ENCODE data around the gene KDM4C. TPM values are rescaled to one million over a fixed set of nuclear protein-coding genes. Genes with fewer than 3 reads are reported as not detected.

Gene KDM4C
- total and polyA plus RNA-seq, 2 experiments from 2014 or later, result 14.3 to 20.6 TPM

DNA sequence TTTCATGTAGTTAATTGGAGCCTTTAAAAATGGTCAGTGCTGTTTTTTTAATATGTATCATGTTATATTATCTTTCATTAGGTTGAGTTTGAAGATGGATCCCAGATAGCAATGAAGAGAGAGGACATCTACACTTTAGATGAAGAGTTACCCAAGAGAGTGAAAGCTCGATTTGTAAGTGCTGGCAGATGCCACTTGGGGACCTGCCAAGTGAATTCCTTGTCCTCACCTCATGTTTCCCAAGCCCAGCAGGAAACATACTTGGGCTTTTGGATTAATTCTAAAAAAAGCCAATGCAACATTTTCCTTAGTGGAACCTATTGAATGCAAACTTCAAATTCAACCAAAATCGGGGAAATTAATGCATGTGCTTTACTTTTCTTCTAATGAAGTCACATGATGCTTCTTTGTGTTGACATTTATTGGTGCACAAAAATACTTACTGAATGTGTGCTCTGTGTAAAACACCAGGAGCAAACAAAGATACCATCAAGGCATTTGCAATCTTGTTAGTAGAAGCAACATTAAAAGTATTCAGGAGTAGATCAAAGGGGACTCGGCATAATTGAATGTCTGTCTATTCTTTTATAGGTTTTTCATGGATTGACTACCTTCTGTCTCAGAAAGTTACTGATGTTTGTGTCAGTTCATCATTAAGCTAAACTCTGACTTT lies 412.1 kb downstream of the KDM4C start:
- Histone ChIP-seq H3K27ac (no peak overlapping the region), H3K4me2 (ENCODE audit: unreplicated experiment) (no peak overlapping the region), H3K4me3 (no peak overlapping the region), H3K79me2 (ENCODE audit: insufficient read depth) (no peaks in the 10 kb centered on the region), H2AFZ (no peak overlapping the region), H3F3A (ENCODE audit: insufficient read depth) (peaks cover 13% of the 10 kb centered on the region; the same call in 1 of the 2 replicates), H3K9ac (no peak overlapping the region), H3K9me3 (ENCODE audit: low read depth) (no peaks in the 10 kb centered on the region), H3K4me1 (ENCODE audit: insufficient read depth) (peaks cover 17% of the 10 kb centered on the region), H3K36me3 (ENCODE audit: low read depth) (peaks cover 5% of the 10 kb centered on the region), H4K20me1 (ENCODE audit: insufficient read depth) (no peaks in the 10 kb centered on the region), H3K9me2 (ENCODE audit: insufficient read depth) (no peaks in the 10 kb centered on the region), H3K27me3 (replicated peaks; ENCODE audit: insufficient read depth) (no peaks in the 10 kb centered on the region)
- TF ChIP-seq EZH2phosphoT487 (IDR thresholded peaks at IDR 0.05; ENCODE audit: insufficient read depth, low read depth), result no peak
- TF ChIP-seq EZH2 (IDR thresholded peaks at IDR 0.05; ENCODE audit: insufficient read depth, poor library complexity, severe bottlenecking), result no peak
- in situ Hi-C loops (cut with MboI), result no loop called here
- WGBS, 2 experiments (ENCODE audit: low coverage in 1 of 2, low lambda C conversion rate in 2 of 2, missing lambda C conversion rate in 2 of 2), result 77 to 81% methylated on average over 3 of the region's 3 CpGs
- peak; percentile 54 for DNase-seq

DNA sequence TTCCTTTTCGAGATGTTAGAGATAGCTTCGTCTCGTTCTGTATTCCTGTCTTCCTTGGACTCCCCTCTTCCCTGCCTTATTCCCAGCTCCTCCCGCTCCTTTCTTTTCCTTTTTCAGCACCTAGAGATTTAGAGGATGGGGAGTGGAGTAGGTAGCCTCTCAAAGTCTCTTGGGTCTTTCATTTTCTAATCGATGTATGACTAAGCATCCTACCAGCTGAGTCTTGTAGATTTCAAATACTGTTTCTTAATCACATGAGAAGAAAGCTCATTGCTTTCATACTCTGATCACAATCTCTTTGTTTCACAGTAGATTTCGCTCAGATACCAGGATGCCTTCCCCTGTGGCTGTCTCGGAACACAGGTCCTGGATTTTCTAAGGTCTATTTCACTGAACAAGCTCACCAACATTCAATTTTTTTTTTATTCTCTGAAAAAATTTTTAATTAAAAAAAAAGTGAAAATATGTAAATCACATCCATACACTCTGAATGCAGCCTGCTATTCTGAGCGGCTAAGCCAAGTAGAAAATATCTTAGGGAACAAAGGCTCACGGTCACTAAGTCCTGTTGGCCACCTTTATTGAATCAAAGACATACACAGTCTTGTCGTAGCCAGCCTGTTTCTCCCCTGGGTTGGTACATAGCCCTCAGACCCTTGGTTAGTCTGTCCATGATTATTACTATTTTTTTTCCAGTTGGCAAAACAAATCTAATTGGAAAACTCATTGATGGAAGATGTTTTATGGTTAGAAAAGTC lies 413.8 kb downstream of the KDM4C start:
- H3K27me3 ChIP-seq (replicated peaks; ENCODE audit: insufficient read depth), result no peaks in the 10 kb centered on the region
- 96% methylated on average over 10 of the region's 10 CpGs for WGBS, 2 experiments (ENCODE audit: low coverage in 1 of 2, low lambda C conversion rate in 2 of 2, missing lambda C conversion rate in 2 of 2)
- no peak overlapping the region for H3K4me3 ChIP-seq
- in situ Hi-C loops (cut with MboI), result no loop called here
- no peaks in the 10 kb centered on the region for H3K9me3 ChIP-seq (ENCODE audit: low read depth)
- no peak for TF ChIP-seq EZH2 (IDR thresholded peaks at IDR 0.05; ENCODE audit: insufficient read depth, poor library complexity, severe bottlenecking)
- no peak for TF ChIP-seq EZH2phosphoT487 (IDR thresholded peaks at IDR 0.05; ENCODE audit: insufficient read depth, low read depth)
- H3K27ac ChIP-seq, result no peak overlapping the region
- no peak overlapping the region for H3K4me2 ChIP-seq (ENCODE audit: unreplicated experiment)
- H3F3A ChIP-seq (ENCODE audit: insufficient read depth), result peaks cover 13% of the 10 kb centered on the region; the same call in 1 of the 2 replicates
- no peak overlapping the region for H3K9ac ChIP-seq
- no peaks in the 10 kb centered on the region for H3K9me2 ChIP-seq (ENCODE audit: insufficient read depth)
- no peak overlapping the region for H2AFZ ChIP-seq
- no peak for DNase-seq
- peaks cover 5% of the 10 kb centered on the region for H3K36me3 ChIP-seq (ENCODE audit: low read depth)
- no peaks in the 10 kb centered on the region for H3K79me2 ChIP-seq (ENCODE audit: insufficient read depth)
- H3K4me1 ChIP-seq (ENCODE audit: insufficient read depth), result peaks cover 17% of the 10 kb centered on the region
- no peaks in the 10 kb centered on the region for H4K20me1 ChIP-seq (ENCODE audit: insufficient read depth)

DNA sequence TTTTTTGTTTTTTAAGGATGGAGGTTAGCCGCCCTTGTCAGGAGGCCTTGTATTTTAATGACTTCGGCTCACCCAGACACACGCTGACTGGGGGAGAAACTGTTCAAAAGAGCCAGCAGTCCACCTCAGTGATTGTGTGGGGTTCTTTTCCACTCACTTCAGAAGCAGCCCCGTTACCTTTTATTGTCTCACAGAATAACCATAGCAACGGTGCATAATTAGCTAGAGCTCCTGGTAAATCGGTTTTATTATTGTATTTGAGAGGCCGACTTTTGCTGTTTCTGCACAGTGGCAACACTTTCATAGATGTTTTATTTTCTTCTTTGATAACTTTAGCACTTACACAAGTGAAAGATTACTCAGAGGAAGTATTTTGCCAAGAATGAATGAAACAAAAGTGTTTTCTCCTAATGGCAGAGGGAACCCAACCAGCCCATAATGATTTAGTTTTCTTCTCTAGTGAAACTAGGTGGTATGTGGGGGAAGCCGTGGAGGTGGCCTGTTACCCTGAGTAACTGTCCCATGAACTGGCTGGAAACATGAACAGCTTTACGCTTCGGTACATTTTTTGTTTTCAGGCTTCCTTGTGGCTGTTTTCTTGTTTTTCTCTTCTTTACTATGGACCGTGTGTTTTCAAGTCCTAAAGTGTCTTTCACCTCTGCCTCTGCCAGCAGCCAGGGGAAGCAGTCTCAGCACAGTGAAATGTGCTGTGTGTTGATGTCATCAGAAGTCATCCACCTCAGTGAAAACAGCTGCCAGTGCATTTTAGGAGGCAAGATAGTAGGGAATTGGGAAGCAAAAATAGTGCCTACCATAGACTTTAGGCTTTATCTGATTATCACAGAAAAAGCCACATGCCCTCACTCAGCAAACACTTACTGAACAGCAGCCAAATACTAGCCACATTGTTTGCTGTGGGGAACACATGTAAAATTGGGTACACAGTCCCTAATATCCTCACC lies 414.7 kb downstream of the KDM4C start:
- H2AFZ ChIP-seq, result no peak overlapping the region
- TF ChIP-seq EZH2phosphoT487 (IDR thresholded peaks at IDR 0.05; ENCODE audit: insufficient read depth, low read depth) (no peak), EZH2 (IDR thresholded peaks at IDR 0.05; ENCODE audit: insufficient read depth, poor library complexity, severe bottlenecking) (no peak)
- H3K9ac ChIP-seq, result peak overlapping the region; percentile 35; the same call in 1 of the 2 replicates
- no peaks in the 10 kb centered on the region for H3K27me3 ChIP-seq (replicated peaks; ENCODE audit: insufficient read depth)
- no peaks in the 10 kb centered on the region for H3K9me3 ChIP-seq (ENCODE audit: low read depth)
- H3K79me2 ChIP-seq (ENCODE audit: insufficient read depth), result no peaks in the 10 kb centered on the region
- H3K4me2 ChIP-seq (ENCODE audit: unreplicated experiment), result peak overlapping the region; percentile 29
- H3F3A ChIP-seq (ENCODE audit: insufficient read depth), result peaks cover 13% of the 10 kb centered on the region; the same call in 1 of the 2 replicates
- H3K9me2 ChIP-seq (ENCODE audit: insufficient read depth), result no peaks in the 10 kb centered on the region
- DNase-seq, result peak; percentile 71
- 87 to 89% methylated on average over 11 of the region's 11 CpGs for WGBS, 2 experiments (ENCODE audit: low coverage in 1 of 2, low lambda C conversion rate in 2 of 2, missing lambda C conversion rate in 2 of 2)
- H3K27ac ChIP-seq, result peak overlapping the region; percentile 41
- peaks cover 5% of the 10 kb centered on the region for H3K36me3 ChIP-seq (ENCODE audit: low read depth)
- in situ Hi-C loops (cut with MboI), result no loop called here
- no peak overlapping the region for H3K4me3 ChIP-seq
- no peaks in the 10 kb centered on the region for H4K20me1 ChIP-seq (ENCODE audit: insufficient read depth)
- H3K4me1 ChIP-seq (ENCODE audit: insufficient read depth), result peaks cover 17% of the 10 kb centered on the region

DNA sequence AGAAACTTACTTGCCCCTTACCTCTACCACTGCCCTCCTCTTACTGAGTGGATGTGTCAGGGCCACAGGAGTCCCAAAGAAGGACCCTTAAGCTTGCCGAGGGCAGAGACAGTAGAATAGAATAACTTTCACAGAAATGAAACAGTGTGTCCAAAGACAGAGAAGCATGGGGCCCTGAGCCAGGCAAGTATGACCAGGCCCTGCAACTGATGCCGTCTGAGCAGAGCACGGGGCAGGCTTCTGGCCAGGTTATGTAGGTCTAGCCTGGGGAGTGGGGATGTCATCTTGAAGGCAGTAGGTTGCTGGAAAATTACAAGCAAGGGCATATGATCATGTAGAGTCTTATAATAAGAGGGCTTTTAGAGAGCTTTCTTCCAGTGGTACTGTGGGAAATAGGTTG lies 415.4 kb downstream of the KDM4C start:
- no peak overlapping the region for H3K4me3 ChIP-seq
- in situ Hi-C loops (cut with MboI), result no loop called here
- no peaks in the 10 kb centered on the region for H3K27me3 ChIP-seq (replicated peaks; ENCODE audit: insufficient read depth)
- WGBS, 2 experiments (ENCODE audit: low coverage in 1 of 2, low lambda C conversion rate in 2 of 2, missing lambda C conversion rate in 2 of 2), result 97 to 98% methylated on average over 3 of the region's 3 CpGs
- peak; percentile 4 for DNase-seq
- H3K9me3 ChIP-seq (ENCODE audit: low read depth), result no peaks in the 10 kb centered on the region
- no peak overlapping the region for H3K9ac ChIP-seq
- no peak overlapping the region for H2AFZ ChIP-seq
- no peaks in the 10 kb centered on the region for H4K20me1 ChIP-seq (ENCODE audit: insufficient read depth)
- peaks cover 5% of the 10 kb centered on the region for H3K36me3 ChIP-seq (ENCODE audit: low read depth)
- peaks cover 17% of the 10 kb centered on the region for H3K4me1 ChIP-seq (ENCODE audit: insufficient read depth)
- H3K79me2 ChIP-seq (ENCODE audit: insufficient read depth), result no peaks in the 10 kb centered on the region
- TF ChIP-seq EZH2phosphoT487 (IDR thresholded peaks at IDR 0.05; ENCODE audit: insufficient read depth, low read depth) (no peak), EZH2 (IDR thresholded peaks at IDR 0.05; ENCODE audit: insufficient read depth, poor library complexity, severe bottlenecking) (no peak)
- peaks cover 13% of the 10 kb centered on the region; the same call in 1 of the 2 replicates for H3F3A ChIP-seq (ENCODE audit: insufficient read depth)
- no peaks in the 10 kb centered on the region for H3K9me2 ChIP-seq (ENCODE audit: insufficient read depth)
- H3K27ac ChIP-seq, result 0 out of 2 replicates have a peak overlapping the region, but pooled peaks have one; percentile 41
- H3K4me2 ChIP-seq (ENCODE audit: unreplicated experiment), result peak overlapping the region; percentile 29
